Stimulated activated CD8-positive, alpha-beta memory T cell treated with anti-CD3 and anti-CD28 coated beads, Interleukin-15, amount 100 ng/mL, for 48 hours (primary cell): ENCODE data around the gene PRAC2.

Source experiments
- DNase-seq, 2 donors: peaks; one replicate each; pipeline ENCODE4 v3.0.0-alpha.2; 2020; ENCODE audit warnings: low read depth in 2 of 2

Gene PRAC2

GRCh38 chr17:48754500-48755261 is 31.7 kb downstream of the PRAC2 start:
- DNase-seq = no peak

- DNase-seq = no peak
These were observed 32.4 kb downstream of the PRAC2 start for GRCh38 chr17:48755356-48755755.

- no peak for DNase-seq
These were observed 33.9 kb downstream of the PRAC2 start for GRCh38 chr17:48756830-48757251.

DNA sequence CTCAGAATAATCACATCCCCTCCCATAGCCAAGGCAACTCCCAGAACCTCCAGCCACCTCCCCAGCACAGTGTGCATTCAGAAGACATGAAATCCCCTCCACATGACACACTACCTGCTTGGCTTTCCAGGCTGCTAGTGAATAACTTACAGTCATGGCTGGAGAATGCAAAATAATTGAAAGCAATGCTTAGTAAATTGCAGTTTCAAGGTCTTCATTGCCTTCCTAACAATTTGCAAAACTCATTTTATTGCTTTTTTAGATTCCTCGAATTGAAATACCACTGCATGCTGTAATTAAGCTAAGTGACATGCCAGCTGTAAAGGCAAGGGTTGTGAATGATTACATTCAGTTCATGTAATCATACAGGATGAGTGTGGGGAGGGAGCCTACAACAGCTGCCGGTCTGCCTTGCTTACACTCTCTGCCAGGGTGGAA is 34.6 kb downstream of the PRAC2 start:
- DNase-seq = no peak

DNA sequence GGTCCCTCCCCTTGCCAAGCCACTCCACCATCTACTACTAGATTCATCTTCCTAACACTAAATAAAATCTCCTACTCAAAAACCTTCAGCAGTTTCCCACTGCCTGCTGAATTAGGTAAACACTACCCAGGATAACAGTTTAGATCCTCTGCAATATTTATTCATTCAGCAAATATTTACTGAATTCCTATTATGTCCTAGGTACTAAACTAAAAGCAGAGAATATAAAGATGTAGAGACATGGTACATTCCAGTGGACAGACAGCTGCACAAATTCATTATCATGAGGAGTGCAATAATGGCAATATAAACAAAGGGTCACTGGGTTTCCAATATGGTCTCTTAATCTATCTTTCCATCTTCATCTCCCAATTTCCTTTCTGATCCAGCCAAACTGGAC is 36.3 kb downstream of the PRAC2 start:
- no peak for DNase-seq

- DNase-seq = no peak
These were observed 37.4 kb downstream of the PRAC2 start for GRCh38 chr17:48760411-48760810.

DNA sequence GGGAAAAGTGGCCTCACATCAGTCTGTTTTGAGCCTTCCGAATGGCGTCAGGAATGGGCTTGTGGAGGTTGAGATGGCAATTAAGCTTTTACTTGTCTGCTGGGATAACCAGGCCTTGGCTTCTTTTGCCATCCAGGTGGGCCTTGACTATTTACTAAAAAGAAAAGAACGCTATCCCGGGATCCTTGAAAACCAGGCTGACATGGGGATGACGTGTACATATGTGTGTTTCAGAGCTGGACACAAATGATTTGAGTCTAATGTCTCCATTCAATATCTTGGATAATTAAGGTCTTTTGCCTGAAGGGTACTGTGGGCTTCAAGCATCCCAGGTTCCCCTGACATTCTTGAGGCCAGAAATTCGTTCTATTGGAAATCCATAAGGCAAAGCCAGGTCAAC is 38.1 kb downstream of the PRAC2 start:
- DNase-seq = no peak

GRCh38 chr17:48767263-48767774 is 44.3 kb downstream of the PRAC2 start:
- DNase-seq = no peak

DNA sequence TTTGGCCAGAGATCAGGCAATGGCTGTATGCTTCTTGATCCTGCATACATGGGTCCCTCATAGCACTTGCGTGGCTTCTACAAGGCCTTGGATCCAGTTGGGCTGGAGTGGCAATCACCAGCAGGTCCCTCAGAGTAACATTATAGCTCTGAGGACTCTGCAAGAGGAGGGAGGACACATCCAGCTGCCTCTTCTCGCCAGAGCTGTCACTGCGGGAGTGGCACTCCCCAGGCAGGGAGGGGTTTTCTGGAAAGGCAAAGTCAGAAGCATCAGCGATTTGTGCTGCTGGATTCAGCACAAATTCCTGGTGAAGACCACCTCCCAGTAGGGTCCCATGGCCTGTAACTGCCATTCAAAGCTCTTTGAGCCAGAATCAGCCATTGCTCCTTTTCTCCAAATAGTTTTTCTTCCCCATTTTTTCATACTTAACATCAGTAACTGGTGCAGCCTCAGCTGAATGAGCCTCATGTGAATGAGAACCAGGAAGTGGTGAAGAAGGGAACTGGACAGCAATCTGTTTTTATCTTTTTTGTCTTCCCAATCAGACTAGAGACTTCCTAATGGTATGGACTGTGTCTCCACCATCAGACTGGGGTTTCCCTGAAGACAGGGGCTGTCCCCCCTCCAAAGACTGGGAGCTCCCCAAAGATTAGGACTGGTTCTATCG is 46.2 kb downstream of the PRAC2 start:
- DNase-seq = no peak

DNA sequence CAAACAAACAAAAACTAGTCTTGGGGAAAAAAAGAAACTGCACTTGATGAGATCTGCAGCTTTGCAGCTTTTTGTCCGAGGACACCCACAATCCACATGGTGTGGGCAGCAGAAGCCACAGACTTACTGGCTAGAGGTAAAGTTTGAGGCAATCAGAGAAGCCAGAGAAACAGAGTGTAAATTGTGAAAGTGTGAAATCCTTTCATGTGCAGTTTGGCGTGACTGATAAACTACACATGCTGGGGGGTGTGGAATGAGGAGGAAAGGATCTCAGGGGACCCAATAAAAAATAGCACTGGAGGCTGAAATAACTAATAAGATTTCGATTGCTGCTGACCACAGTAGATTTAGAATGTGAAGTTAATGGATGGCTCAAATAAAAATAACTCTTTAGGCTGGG is 48.0 kb downstream of the PRAC2 start:
- DNase-seq = no peak

DNA sequence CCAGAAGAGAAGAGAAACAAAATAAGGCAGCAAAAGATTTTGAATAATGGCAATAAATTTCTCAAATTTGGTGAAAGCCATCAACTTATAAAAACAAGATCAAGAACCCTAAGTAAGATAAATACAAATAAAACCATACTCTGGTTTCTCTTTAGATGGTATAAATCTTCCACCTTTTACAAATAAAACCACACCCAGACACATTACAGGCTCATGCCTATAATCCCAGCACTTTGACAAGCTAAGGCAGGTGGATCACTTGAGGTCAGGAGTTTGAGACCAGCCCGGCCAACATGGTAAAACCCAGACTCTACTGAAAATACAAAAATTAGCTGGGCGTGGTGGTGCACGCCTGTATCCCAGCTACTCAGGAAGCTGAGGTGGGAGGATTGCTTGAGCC is 50.3 kb downstream of the PRAC2 start:
- DNase-seq = no peak
